Cerebellar cortex (tissue), 1 donor: Measurements from ENCODE around the gene GOLGA6L25.
"Not testable (repeated sequence)": the region's sequence is repeated elsewhere in the genome, so short reads cannot be mapped to it uniquely, and the experiment has no call there.

Experiments used
- DNase-seq: peaks from one replicate; pipeline ENCODE4 v3.0.0-alpha.2; 2015; ENCODE audit warnings: low spot score

The GOLGA6L25 gene, protein sequence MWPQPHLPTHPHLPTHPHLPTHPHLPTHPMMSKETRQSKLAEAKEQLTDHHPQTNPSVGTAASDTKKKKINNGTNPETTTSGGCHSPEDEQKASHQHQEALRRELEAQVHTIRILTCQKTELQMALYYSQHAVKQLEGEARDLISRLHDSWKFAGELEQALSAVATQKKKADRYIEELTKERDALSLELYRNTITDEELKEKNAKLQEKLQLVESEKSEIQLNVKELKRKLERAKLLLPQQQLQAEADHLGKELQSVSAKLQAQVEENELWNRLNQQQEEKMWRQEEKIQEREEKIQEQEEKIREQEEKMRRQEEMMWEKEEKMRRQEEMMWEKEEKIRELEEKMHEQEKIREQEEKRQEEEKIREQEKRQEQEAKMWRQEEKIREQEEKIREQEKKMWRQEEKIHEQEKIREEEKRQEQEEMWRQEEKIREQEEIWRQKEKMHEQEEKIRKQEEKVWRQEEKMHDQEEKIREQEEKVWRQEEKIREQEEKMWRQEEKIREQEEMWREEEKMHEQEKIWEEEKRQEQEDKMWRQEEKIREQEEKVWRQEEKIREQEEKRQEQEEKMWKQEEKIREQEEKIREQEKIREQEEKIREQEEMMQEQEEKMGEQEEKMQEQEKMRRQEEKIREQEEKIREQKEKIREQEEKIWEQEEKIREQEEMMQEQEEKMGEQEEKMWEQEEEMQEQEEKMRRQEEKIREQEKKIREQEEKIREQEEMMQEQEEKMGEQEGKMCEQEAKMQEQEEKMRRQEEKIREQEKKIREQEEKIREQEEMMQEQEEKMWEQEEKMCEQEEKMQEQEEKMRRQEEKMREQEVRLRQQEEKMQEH

GRCh38 chr15:28553268-28553667, at the start of gene GOLGA6L25:
GOLGA6L25 (plus strand) TSS chr15:28553568; CDS start chr15:28553629, 61 bp downstream.
- not testable (repeated sequence) for DNase-seq

DNA sequence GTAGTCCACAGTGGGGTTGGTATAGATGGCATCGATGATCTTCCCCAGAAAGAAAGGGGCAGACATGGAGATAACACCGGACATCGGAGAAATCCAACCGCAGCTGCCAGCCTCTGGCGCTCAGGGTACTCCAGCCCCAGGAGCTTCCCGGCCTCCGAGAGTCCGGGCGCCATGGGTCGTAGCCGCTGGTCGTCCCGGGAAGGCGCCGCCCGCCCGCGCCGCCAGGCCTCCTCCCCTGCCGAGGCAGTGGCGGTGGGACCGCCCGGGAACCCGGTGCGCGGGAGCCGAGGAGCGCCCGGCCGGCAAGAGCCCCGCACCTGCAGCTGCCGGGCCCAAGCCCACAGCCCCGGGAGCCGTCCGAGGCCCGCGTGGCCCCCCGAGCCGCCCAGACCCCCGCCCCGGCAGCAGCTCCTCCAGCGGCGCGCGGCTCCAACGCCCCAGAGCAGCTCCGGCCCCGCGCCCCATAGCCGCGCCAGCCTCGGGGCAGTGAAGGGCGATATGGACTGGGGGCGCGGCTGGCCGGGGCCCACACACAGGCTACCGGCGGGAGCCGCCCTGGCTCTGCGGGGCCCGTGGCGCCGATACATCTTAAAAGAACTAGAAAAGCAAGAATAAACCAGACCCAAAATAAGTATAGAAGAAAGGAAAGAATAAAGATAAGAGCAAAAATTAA, 45.0 kb upstream of the GOLGA6L25 start:
- DNase-seq, result not testable (repeated sequence)

DNA sequence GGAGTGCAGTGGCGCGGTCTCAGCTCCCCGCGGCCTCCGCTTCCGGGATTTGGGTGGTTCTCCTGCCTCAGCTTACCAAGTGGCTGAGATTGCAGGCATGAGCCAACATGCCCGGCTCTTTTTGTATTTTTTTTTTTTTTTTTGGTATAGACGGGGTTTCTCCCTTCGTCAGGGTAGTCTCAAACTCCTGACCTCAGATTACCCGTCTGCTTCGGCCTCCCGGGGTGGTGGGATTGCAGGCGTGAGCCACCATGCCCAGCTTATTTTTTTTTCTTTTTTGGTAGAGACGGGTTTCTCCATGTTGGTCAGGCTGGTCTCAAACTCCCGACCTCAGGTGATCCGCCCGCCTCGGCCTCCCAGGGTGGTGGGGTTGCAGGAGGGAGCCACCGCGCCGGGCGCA, 39.2 kb upstream of the GOLGA6L25 start:
- not testable (repeated sequence) for DNase-seq

DNA sequence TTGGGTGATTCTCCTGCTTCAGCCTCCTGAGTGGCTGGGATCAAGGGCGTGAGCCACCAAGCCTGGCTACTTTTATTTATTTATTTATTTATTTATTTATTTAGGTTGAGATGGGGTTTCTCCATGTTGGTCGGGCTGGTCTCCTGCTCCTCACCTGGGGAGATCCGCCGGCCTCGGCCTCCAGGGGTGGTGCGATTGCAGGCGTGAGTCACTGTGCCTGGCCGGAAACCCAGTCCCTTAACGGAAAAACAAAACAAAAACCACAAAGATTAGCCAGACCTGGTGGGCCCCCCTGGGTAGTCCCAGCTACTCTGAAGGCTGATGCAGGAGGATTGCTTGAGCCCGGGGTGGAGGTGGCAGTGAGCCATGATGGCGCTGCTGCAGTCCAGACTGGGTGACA, 38.2 kb upstream of the GOLGA6L25 start:
- not testable (repeated sequence) for DNase-seq

DNA sequence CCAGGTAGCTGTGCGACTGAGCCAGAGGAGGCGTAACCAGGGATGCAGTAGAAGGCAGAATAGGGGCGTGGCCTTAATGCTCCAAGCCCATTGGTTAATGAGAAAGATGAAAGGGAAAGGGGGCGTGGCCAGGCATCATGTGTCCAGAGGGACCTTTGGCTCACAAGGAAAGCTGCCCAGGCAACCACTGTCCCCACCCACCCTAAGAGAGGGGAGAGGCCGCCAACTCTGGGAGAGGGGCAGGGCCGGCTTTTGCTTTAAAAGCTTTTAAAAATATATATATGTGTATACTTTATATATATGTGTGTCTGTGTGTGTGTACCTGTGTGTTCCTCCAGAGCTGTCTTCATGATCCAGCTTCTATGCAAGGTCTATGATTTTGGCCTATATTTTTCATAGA, 20.4 kb upstream of the GOLGA6L25 start, which contains the start of gene GOLGA8G:
Gene GOLGA8G, minus strand, starts transcription at position 18 of the 400 bp plus-strand sequence. CDS start 62 bp downstream, outside the sequence.
- not testable (repeated sequence) for DNase-seq

- DNase-seq, result not testable (repeated sequence)
Observed at GRCh38 chr15:28573351-28573750, 20.0 kb downstream of the GOLGA6L25 start.

DNA sequence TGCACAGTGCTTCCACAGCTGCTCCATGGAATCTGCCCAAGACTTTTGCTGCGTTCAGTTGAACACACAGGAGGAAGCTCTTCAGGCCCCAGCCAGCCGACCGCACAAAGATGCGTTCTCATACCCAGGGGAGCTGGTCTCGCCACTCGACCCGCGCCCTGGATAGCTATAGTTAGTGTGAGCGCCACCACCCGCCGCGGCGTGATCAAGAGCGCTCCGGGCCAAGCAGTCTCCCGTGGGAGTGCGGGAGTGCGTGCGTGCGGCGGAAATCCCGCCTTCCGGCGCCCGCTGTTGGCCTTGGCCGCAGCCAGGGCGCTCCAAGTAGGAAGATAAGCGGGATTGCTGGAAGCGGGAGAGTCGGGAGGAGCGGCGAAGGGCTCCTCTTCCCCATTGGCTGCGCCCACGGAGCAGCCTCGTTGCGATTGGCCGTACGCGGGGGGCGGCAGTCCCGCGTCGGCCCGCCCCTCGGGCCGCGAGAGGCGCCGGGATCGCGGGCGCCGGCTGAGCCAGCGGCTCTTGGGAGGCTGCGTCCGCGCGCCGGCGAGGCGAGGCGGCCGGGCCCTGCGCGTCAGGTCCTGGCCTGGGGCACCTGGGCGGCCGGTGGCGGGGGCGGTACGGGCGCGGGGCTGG, 35.7 kb downstream of the GOLGA6L25 start:
- not testable (repeated sequence) for DNase-seq

DNA sequence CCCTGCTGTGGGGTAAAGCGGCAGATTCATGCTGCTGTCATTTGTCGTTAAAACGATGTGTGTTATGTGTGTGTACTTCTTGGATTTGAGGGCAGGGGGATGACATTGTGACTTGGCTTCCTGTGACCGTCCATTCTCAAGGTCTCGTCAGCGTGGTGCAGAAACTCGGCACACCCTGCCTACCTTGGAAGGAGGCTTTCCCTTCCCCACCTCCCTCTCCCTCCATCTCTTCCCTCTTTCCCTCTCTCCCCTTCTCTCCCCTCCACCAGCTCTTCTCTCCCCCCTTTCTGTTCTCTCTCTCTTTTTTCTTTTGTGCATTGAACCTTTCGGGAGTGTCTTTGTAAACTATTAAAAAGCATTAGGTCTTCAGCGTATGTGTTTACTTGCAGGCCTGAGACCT, 36.4 kb downstream of the GOLGA6L25 start:
- DNase-seq, result not testable (repeated sequence)

DNA sequence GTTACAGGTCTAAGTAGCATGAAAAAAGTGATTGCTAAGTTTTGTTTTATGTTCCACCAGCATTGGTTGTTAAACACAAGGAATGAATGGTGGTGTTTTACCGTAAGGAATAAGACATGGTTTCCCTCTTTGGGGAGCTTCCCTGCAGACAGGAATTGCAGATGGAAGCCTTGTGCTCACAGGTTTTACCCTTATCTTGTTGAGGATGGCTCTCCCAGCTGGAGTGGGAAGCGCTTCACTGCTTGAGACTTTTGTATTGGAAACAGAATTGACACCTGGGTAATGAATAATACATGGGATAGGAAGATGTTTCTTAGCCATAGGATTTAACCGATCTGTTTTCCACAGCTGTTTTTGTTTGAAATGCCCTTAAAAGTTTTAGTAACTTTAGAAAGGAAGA, 39.0 kb downstream of the GOLGA6L25 start:
- not testable (repeated sequence) for DNase-seq

DNA sequence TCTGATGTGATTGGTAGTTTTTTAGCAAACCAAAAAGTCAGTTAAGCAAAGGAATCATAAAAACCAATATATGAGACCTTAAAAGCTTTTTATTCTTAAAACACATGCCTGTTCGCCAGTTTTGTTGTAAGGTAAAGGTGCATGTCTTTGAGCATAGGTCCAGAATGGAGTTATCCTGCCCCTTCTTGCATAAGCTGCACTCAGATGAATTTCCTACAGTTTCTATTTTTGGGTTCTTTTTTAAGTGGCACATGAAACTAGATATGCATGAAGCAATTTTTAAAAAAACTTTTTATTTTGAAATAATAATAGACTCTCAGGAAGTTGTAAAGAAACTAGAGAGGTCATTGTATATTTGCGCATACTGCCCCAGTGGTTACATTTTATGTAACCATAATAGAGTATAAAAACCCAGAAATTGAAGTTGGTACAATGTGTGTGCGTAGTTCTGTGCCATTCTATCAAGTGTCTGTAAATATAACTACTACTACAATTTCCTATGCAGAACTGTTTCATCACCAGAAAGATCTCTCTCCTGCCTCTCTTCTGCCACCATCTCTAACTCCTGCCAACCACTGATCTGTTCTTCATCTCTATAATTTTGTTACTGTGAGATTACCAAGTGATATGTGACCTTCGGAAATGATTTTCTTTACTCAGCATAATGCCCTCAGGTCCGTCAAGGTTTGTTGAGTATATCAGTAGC, 40.2 kb downstream of the GOLGA6L25 start:
- not testable (repeated sequence) for DNase-seq

- not testable (repeated sequence) for DNase-seq
Observed at GRCh38 chr15:28597471-28597870, 44.1 kb downstream of the GOLGA6L25 start.

- not testable (repeated sequence) for DNase-seq
Observed at GRCh38 chr15:28598209-28598608, 44.8 kb downstream of the GOLGA6L25 start.

GRCh38 chr15:28602152-28602551, 48.8 kb downstream of the GOLGA6L25 start:
- not testable (repeated sequence) for DNase-seq
